NCI-H2227 (cell line): Measurements from ENCODE around the gene TEK.
"Not testable (repeated sequence)": the region's sequence is repeated elsewhere in the genome, so short reads cannot be mapped to it uniquely, and the experiment has no call there.

Experiments used
- DNase-seq: peaks from one replicate; lab custom pipeline; 2025; ENCODE audit not compliant: unreplicated experiment; lab: John Stamatoyannopoulos, UW

The TEK gene

GRCh38 chr9:27212191-27212590 lies 103.2 kb downstream of the TEK start:
- no peak for DNase-seq

- DNase-seq = no peak
These were observed 103.6 kb downstream of the TEK start for GRCh38 chr9:27212621-27213020.

GRCh38 chr9:27227192-27227591 lies 118.2 kb downstream of the TEK start:
- DNase-seq = no peak

GRCh38 chr9:27239648-27240047 lies 130.6 kb downstream of the TEK start:
- not testable (repeated sequence) for DNase-seq

- DNase-seq = peak; percentile 3
These were observed 138.7 kb downstream of the TEK start for GRCh38 chr9:27247756-27248155.

- DNase-seq = no peak
These were observed 139.7 kb downstream of the TEK start for GRCh38 chr9:27248702-27249101.

DNA sequence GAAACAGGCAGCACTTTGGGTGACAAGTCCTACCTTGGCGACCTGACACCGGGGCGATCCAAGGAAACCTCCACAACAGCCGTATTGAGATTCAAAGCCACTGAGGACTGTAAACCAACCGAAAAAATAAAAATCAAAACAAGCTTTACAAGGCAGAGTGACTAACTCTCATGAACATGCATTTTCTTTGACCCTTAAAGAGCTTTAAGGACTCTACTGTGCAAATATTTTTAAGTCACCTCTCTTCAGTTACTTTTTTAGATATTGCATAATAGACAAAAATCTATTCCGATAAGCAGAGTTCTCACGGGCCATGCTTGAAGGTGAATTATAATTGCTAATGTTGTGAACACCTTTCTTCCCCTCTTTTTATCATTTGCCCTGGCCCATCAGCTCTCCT lies 149.6 kb downstream of the TEK start:
- DNase-seq = no peak

- DNase-seq = no peak
These were observed 151.9 kb downstream of the TEK start for GRCh38 chr9:27260789-27261516.

DNA sequence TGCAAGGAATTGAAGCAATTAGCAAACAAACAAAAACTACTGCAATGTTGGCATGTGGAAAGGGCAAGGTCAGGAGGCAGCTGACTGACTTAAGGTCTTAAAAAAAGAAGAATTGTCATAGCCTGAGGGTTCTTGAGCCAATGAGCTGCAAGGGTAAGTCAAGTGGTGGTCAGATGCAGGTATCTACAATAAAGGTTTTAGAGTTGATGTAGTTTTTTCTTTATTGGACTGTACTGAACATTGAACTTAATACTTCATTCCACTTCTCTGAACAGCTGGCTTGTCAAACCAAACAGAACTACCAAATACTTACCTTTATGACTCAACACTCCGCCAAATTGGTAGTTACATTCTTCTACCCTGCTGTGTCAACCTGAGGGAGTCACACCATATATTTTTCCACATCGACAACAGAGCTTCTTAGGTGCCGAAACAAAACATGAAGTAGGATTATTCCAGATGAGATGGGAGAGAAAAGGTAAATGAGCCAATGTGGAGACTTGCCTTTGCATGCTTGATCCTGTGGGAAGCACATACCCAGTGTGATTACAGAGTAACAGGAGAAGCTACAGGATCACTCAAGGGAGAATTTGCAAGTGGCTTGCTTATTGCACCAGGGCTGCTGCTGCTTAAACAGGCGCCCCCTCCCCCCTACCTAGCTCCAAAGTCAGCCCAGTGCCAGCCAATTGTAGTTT lies 152.6 kb downstream of the TEK start:
- no peak for DNase-seq

GRCh38 chr9:27272103-27272502 lies 163.1 kb downstream of the TEK start:
- DNase-seq = no peak

GRCh38 chr9:27273186-27273585 lies 164.2 kb downstream of the TEK start:
- no peak for DNase-seq

GRCh38 chr9:27276193-27277030 lies 167.4 kb downstream of the TEK start:
- DNase-seq = peak; percentile 41

DNA sequence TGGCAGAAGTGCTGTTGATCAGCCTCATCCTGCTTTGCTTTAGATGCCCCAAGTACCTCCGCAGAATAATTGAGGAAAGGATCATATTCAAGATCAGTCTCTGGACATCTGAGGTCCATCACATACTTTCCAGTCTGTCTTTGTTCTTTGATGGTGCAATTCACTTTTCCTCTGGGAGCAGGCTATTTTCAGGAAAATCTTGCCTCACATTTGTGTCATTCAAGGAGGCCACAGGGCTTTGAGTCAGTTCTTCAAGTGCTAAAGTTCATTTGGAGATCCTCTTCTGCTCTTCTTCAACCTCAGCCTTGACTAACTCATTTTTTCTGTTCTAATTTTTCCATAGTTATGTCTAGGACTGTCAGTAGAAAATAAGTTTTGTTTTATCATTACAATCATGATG lies 169.3 kb downstream of the TEK start:
- DNase-seq = no peak

- DNase-seq = no peak
These were observed 170.6 kb downstream of the TEK start for GRCh38 chr9:27279611-27280010.
